Measurements from ENCODE around the gene NDUFV3.
"Not testable (repeated sequence)": the region's sequence is repeated elsewhere in the genome, so short reads cannot be mapped to it uniquely, and the experiment has no call there.

The NDUFV3 gene

GRCh38 chr21:42927474-42928200, 34.5 kb downstream of the NDUFV3 start:
- H3K27me3 ChIP-seq (ENCODE audit: control insufficient read depth, insufficient read depth, low read length); H3K4me3 ChIP-seq (ENCODE audit: low read depth, low read length); H3K9me3 ChIP-seq (ENCODE audit: control insufficient read depth, insufficient read depth, low read length); H3K9ac ChIP-seq (ENCODE audit: low read depth, low read length); H3K36me3 ChIP-seq (ENCODE audit: control insufficient read depth, insufficient read depth, low read length): not testable (repeated sequence)
- peak overlapping the region; percentile 70 for H3K27ac ChIP-seq (ENCODE audit: low read depth, low read length)
- peaks cover 18% of the 10 kb centered on the region for H3K4me1 ChIP-seq (ENCODE audit: control insufficient read depth, insufficient read depth, low read length)

GRCh38 chr21:42929969-42930368, 36.9 kb downstream of the NDUFV3 start:
- no peaks in the 10 kb centered on the region for H3K36me3 ChIP-seq (ENCODE audit: control insufficient read depth, insufficient read depth, low read length)
- H3K4me3 ChIP-seq (ENCODE audit: low read depth, low read length): no peak overlapping the region
- peaks cover 14% of the 10 kb centered on the region for H3K4me1 ChIP-seq (ENCODE audit: control insufficient read depth, insufficient read depth, low read length)
- no peaks in the 10 kb centered on the region for H3K27me3 ChIP-seq (ENCODE audit: control insufficient read depth, insufficient read depth, low read length)
- no peak overlapping the region for H3K9ac ChIP-seq (ENCODE audit: low read depth, low read length)
- H3K27ac ChIP-seq (ENCODE audit: low read depth, low read length): peak overlapping the region; percentile 50
- no peaks in the 10 kb centered on the region for H3K9me3 ChIP-seq (ENCODE audit: control insufficient read depth, insufficient read depth, low read length)

GRCh38 chr21:42931560-42932235, 38.6 kb downstream of the NDUFV3 start:
- peak overlapping the region; percentile 67 for H3K27ac ChIP-seq (ENCODE audit: low read depth, low read length)
- H3K27me3 ChIP-seq (ENCODE audit: control insufficient read depth, insufficient read depth, low read length): no peaks in the 10 kb centered on the region
- peaks cover 22% of the 10 kb centered on the region for H3K4me1 ChIP-seq (ENCODE audit: control insufficient read depth, insufficient read depth, low read length)
- H3K4me3 ChIP-seq (ENCODE audit: low read depth, low read length): no peak overlapping the region
- no peak overlapping the region for H3K9ac ChIP-seq (ENCODE audit: low read depth, low read length)
- H3K36me3 ChIP-seq (ENCODE audit: control insufficient read depth, insufficient read depth, low read length): no peaks in the 10 kb centered on the region
- no peaks in the 10 kb centered on the region for H3K9me3 ChIP-seq (ENCODE audit: control insufficient read depth, insufficient read depth, low read length)

- H3K36me3 ChIP-seq (ENCODE audit: control insufficient read depth, insufficient read depth, low read length); H3K9me3 ChIP-seq (ENCODE audit: control insufficient read depth, insufficient read depth, low read length); H3K4me3 ChIP-seq (ENCODE audit: low read depth, low read length); H3K9ac ChIP-seq (ENCODE audit: low read depth, low read length); H3K27me3 ChIP-seq (ENCODE audit: control insufficient read depth, insufficient read depth, low read length): not testable (repeated sequence)
- Histone ChIP-seq H3K27ac (ENCODE audit: low read depth, low read length) (peak overlapping the region; percentile 5), H3K4me1 (ENCODE audit: control insufficient read depth, insufficient read depth, low read length) (peaks cover 25% of the 10 kb centered on the region)
Observed at GRCh38 chr21:42932378-42933136, 39.4 kb downstream of the NDUFV3 start.

- H3K9me3 ChIP-seq (ENCODE audit: control insufficient read depth, insufficient read depth, low read length); H3K27me3 ChIP-seq (ENCODE audit: control insufficient read depth, insufficient read depth, low read length); H3K36me3 ChIP-seq (ENCODE audit: control insufficient read depth, insufficient read depth, low read length); H3K9ac ChIP-seq (ENCODE audit: low read depth, low read length); H3K4me3 ChIP-seq (ENCODE audit: low read depth, low read length): not testable (repeated sequence)
- H3K4me1 ChIP-seq (ENCODE audit: control insufficient read depth, insufficient read depth, low read length): peaks cover 33% of the 10 kb centered on the region
- peak overlapping the region; percentile 5 for H3K27ac ChIP-seq (ENCODE audit: low read depth, low read length)
Observed at GRCh38 chr21:42933137-42933970, 40.2 kb downstream of the NDUFV3 start.

GRCh38 chr21:42933973-42934372, 40.9 kb downstream of the NDUFV3 start:
- peaks cover 37% of the 10 kb centered on the region for H3K4me1 ChIP-seq (ENCODE audit: control insufficient read depth, insufficient read depth, low read length)
- H3K27me3 ChIP-seq (ENCODE audit: control insufficient read depth, insufficient read depth, low read length); H3K9me3 ChIP-seq (ENCODE audit: control insufficient read depth, insufficient read depth, low read length); H3K4me3 ChIP-seq (ENCODE audit: low read depth, low read length); H3K9ac ChIP-seq (ENCODE audit: low read depth, low read length); H3K27ac ChIP-seq (ENCODE audit: low read depth, low read length); H3K36me3 ChIP-seq (ENCODE audit: control insufficient read depth, insufficient read depth, low read length): not testable (repeated sequence)

- Histone ChIP-seq H3K27ac (ENCODE audit: low read depth, low read length) (peak overlapping the region; percentile 95), H3K4me1 (ENCODE audit: control insufficient read depth, insufficient read depth, low read length) (peaks cover 33% of the 10 kb centered on the region)
- H3K9ac ChIP-seq (ENCODE audit: low read depth, low read length); H3K27me3 ChIP-seq (ENCODE audit: control insufficient read depth, insufficient read depth, low read length); H3K36me3 ChIP-seq (ENCODE audit: control insufficient read depth, insufficient read depth, low read length); H3K9me3 ChIP-seq (ENCODE audit: control insufficient read depth, insufficient read depth, low read length); H3K4me3 ChIP-seq (ENCODE audit: low read depth, low read length): not testable (repeated sequence)
Observed at GRCh38 chr21:42936360-42936759, 43.3 kb downstream of the NDUFV3 start.

GRCh38 chr21:42937034-42937940, 44.2 kb downstream of the NDUFV3 start:
- H3K27ac ChIP-seq (ENCODE audit: low read depth, low read length): peak overlapping the region; percentile 95
- H3K36me3 ChIP-seq (ENCODE audit: control insufficient read depth, insufficient read depth, low read length); H3K27me3 ChIP-seq (ENCODE audit: control insufficient read depth, insufficient read depth, low read length); H3K9me3 ChIP-seq (ENCODE audit: control insufficient read depth, insufficient read depth, low read length): not testable (repeated sequence)
- H3K4me3 ChIP-seq (ENCODE audit: low read depth, low read length): 0 out of 2 replicates have a peak overlapping the region, but pooled peaks have one; percentile 8
- peaks cover 33% of the 10 kb centered on the region for H3K4me1 ChIP-seq (ENCODE audit: control insufficient read depth, insufficient read depth, low read length)
- H3K9ac ChIP-seq (ENCODE audit: low read depth, low read length): peak overlapping the region; percentile 10; the same call in 1 of the 2 replicates

GRCh38 chr21:42937960-42938605, 45.0 kb downstream of the NDUFV3 start:
- H3K9ac ChIP-seq (ENCODE audit: low read depth, low read length): 0 out of 2 replicates have a peak overlapping the region, but pooled peaks have one; percentile 1
- H3K27ac ChIP-seq (ENCODE audit: low read depth, low read length): peak overlapping the region; percentile 95
- H3K4me1 ChIP-seq (ENCODE audit: control insufficient read depth, insufficient read depth, low read length): peaks cover 31% of the 10 kb centered on the region
- no peaks in the 10 kb centered on the region for H3K27me3 ChIP-seq (ENCODE audit: control insufficient read depth, insufficient read depth, low read length)
- H3K36me3 ChIP-seq (ENCODE audit: control insufficient read depth, insufficient read depth, low read length): no peaks in the 10 kb centered on the region
- no peak overlapping the region for H3K4me3 ChIP-seq (ENCODE audit: low read depth, low read length)
- H3K9me3 ChIP-seq (ENCODE audit: control insufficient read depth, insufficient read depth, low read length): no peaks in the 10 kb centered on the region
